SU-DHL-6 (cell line): ENCODE measurements around the gene DSTN.

Experiments used
- H2AFZ ChIP-seq: fragments of 200-600 bp; sonication (generic); 2 replicates; pipeline ENCODE4 v1.6.1; 2014; ENCODE audit warnings: low read depth, mild to moderate bottlenecking, moderate library complexity, mixed read lengths, antibody characterized with exemption, low read length; ENCODE audit not compliant: severe bottlenecking
- H3F3A ChIP-seq: fragments of 200-600 bp; shearing (Covaris generic); 2 replicates; pipeline ENCODE4 v1.6.0; 2016; ENCODE audit warnings: antibody characterized with exemption, mild to moderate bottlenecking; ENCODE audit not compliant: insufficient read depth
- H3K27ac ChIP-seq: fragments of 200-600 bp; sonication (generic); 2 replicates; pipeline ENCODE4 v1.5.1; 2016; ENCODE audit warnings: low read depth, mild to moderate bottlenecking, low read length, moderate library complexity, mixed read lengths
- H3K27me3 ChIP-seq: fragments of 200-600 bp; sonication (generic), shearing (Covaris generic); 2 replicates; pipeline ENCODE4 v1.6.0; 2014; ENCODE audit warnings: mild to moderate bottlenecking, low read length
- H3K36me3 ChIP-seq: fragments of 200-600 bp; sonication (generic); 2 replicates; pipeline ENCODE4 v1.6.1; 2014; ENCODE audit warnings: mild to moderate bottlenecking, low read length, mixed read lengths
- H3K4me2 ChIP-seq: fragments of 300-600, 200-600 bp; shearing (Covaris generic), sonication (generic); 2 replicates; pipeline ENCODE4 v1.6.0; 2014; ENCODE audit warnings: low read length, low read depth, mild to moderate bottlenecking; ENCODE audit not compliant: poor library complexity, severe bottlenecking
- H3K4me3 ChIP-seq: fragments of 200-600 bp; sonication (generic); 2 replicates; pipeline ENCODE4 v1.5.1; 2014; ENCODE audit warnings: antibody characterized with exemption, low read length, mild to moderate bottlenecking, mixed read lengths; ENCODE audit not compliant: insufficient read depth, poor library complexity, severe bottlenecking
- H3K79me2 ChIP-seq: fragments of 200-600 bp; sonication (generic); 2 replicates; pipeline ENCODE4 v1.6.1; 2014; ENCODE audit warnings: mild to moderate bottlenecking, low read length, moderate library complexity; ENCODE audit not compliant: insufficient read depth
- H3K9ac ChIP-seq: fragments of 200-600 bp; sonication (generic); 2 replicates; pipeline ENCODE4 v1.7.0; 2014; ENCODE audit warnings: mild to moderate bottlenecking, low read length
- H3K9me2 ChIP-seq: fragments of 200-600 bp; sonication (generic); replicated peaks from 2 replicates; pipeline ENCODE4 v1.6.1; 2014; ENCODE audit warnings: low read length; ENCODE audit not compliant: insufficient read depth
- H3K9me3 ChIP-seq: fragments of 200-600 bp; sonication (generic); 2 replicates; pipeline ENCODE4 v1.6.1; 2014; ENCODE audit warnings: low read length, mixed read lengths; ENCODE audit not compliant: insufficient read depth
- H4K20me1 ChIP-seq: fragments of 200-600 bp; sonication (generic); 2 replicates; pipeline ENCODE4 v1.6.1; 2014; ENCODE audit warnings: low read depth, mild to moderate bottlenecking, antibody characterized with exemption, low read length, moderate library complexity, mixed read lengths
- CTCF ChIP-seq: fragments of 200-600 bp; sonication (generic); IDR thresholded peaks from one replicate; pipeline ENCODE4 v1.5.1; 2017; ENCODE audit warnings: antibody characterized with exemption, mild to moderate bottlenecking, low read length, moderate library complexity; ENCODE audit not compliant: insufficient read depth, poor library complexity, severe bottlenecking
- EZH2phosphoT487 ChIP-seq: fragments of 200-600 bp; sonication (generic), shearing (Covaris generic); conservative IDR thresholded peaks from 2 replicates; pipeline ENCODE4 v1.6.1; 2018; ENCODE audit warnings: mild to moderate bottlenecking, antibody characterized with exemption, low read length, moderate library complexity, mixed read lengths

DSTN gene

GRCh38 chr20:17586250-17586649 is 16.4 kb downstream of the DSTN start:
- no peak overlapping the region for H3K27ac ChIP-seq
- no peaks in the 10 kb centered on the region for H3K79me2 ChIP-seq
- no peak overlapping the region for H3K4me3 ChIP-seq
- no peaks in the 10 kb centered on the region for H3K9me2 ChIP-seq
- H3K27me3 ChIP-seq, result no peaks in the 10 kb centered on the region
- no peaks in the 10 kb centered on the region for H3F3A ChIP-seq
- no peak overlapping the region for H3K9ac ChIP-seq
- no peaks in the 10 kb centered on the region for H4K20me1 ChIP-seq
- TF ChIP-seq EZH2phosphoT487 (no peak), CTCF (no peak)
- H3K9me3 ChIP-seq, result no peaks in the 10 kb centered on the region
- no peak overlapping the region for H2AFZ ChIP-seq
- no peak overlapping the region for H3K4me2 ChIP-seq
- H3K36me3 ChIP-seq, result no peaks in the 10 kb centered on the region

- H4K20me1 ChIP-seq, result no peaks in the 10 kb centered on the region
- H3K9me3 ChIP-seq, result no peaks in the 10 kb centered on the region
- H3K4me2 ChIP-seq, result no peak overlapping the region
- no peak overlapping the region for H3K27ac ChIP-seq
- H2AFZ ChIP-seq, result no peak overlapping the region
- no peak overlapping the region for H3K9ac ChIP-seq
- no peaks in the 10 kb centered on the region for H3F3A ChIP-seq
- no peaks in the 10 kb centered on the region for H3K27me3 ChIP-seq
- H3K79me2 ChIP-seq, result no peaks in the 10 kb centered on the region
- TF ChIP-seq EZH2phosphoT487, result no peak
- no peak for TF ChIP-seq CTCF
- no peak overlapping the region for H3K4me3 ChIP-seq
- H3K9me2 ChIP-seq, result no peaks in the 10 kb centered on the region
- no peaks in the 10 kb centered on the region for H3K36me3 ChIP-seq
Observed at GRCh38 chr20:17587148-17587547, 17.3 kb downstream of the DSTN start.

- Histone ChIP-seq H3K79me2 (no peaks in the 10 kb centered on the region), H3K27ac (no peak overlapping the region), H2AFZ (no peak overlapping the region), H3K27me3 (no peaks in the 10 kb centered on the region), H3K4me2 (no peak overlapping the region), H4K20me1 (no peaks in the 10 kb centered on the region), H3K36me3 (no peaks in the 10 kb centered on the region), H3F3A (no peaks in the 10 kb centered on the region), H3K4me3 (no peak overlapping the region), H3K9ac (no peak overlapping the region), H3K9me3 (no peaks in the 10 kb centered on the region), H3K9me2 (no peaks in the 10 kb centered on the region)
- no peak for TF ChIP-seq CTCF
- no peak for TF ChIP-seq EZH2phosphoT487
Observed at GRCh38 chr20:17587824-17588223, 17.9 kb downstream of the DSTN start.
